SK-N-DZ (cell line): ENCODE results near the gene GTPBP6. TPM values are rescaled to one million over a fixed set of nuclear protein-coding genes. Genes with fewer than 3 reads are reported as not detected.
A peak's percentile ranks its signal among the peaks of the same experiment; 100 is the strongest.

Source experiments
- DNase-seq: peaks from one replicate; pipeline ENCODE4 v3.0.0-alpha.2; 2015; ENCODE audit warnings: low spot score
- polyA plus RNA-seq, 2 experiments: library from polyadenylated mRNA; depleted of rRNA; stranded (reverse); fragments of >200 nt; gene quantifications; 2 replicates each; pipeline ENCODE4 v1.2.3, GENCODE V29; 2014

The GTPBP6 gene
- polyA plus RNA-seq (2014; cell fraction: cytosol; rRNA removed): 32.5 and 41.2 TPM in 2 replicates
- 48.4 and 50.4 TPM in 2 replicates for polyA plus RNA-seq (2014; cell fraction: nucleus; rRNA removed)

- peak; percentile 97 for DNase-seq
Measured at GRCh38 chrX:318739-319578, at the start of gene GTPBP6. Gene GTPBP6 (minus strand): TSS chrX:318796. CDS start chrX:318787, 9 bp downstream.

GRCh38 chrX:367866-368265 lies 49.3 kb upstream of the GTPBP6 start:
- no peak for DNase-seq

GRCh38 chrX:367349-367748 lies 48.8 kb upstream of the GTPBP6 start:
- no peak for DNase-seq

GRCh38 chrX:363621-364375 lies 45.2 kb upstream of the GTPBP6 start:
- DNase-seq: no peak

GRCh38 chrX:362937-363620 lies 44.5 kb upstream of the GTPBP6 start:
- no peak for DNase-seq

GRCh38 chrX:362351-362750 lies 43.8 kb upstream of the GTPBP6 start:
- no peak for DNase-seq

GRCh38 chrX:361231-362145 lies 42.9 kb upstream of the GTPBP6 start:
- DNase-seq: no peak

GRCh38 chrX:360496-361150 lies 42.0 kb upstream of the GTPBP6 start:
- DNase-seq: no peak

GRCh38 chrX:358651-359143 lies 40.1 kb upstream of the GTPBP6 start:
- DNase-seq: no peak

GRCh38 chrX:357693-358471 lies 39.3 kb upstream of the GTPBP6 start:
- no peak for DNase-seq

GRCh38 chrX:357035-357692 lies 38.6 kb upstream of the GTPBP6 start:
- DNase-seq: no peak

GRCh38 chrX:356385-357034 lies 37.9 kb upstream of the GTPBP6 start:
- no peak for DNase-seq

- DNase-seq: no peak
Measured at GRCh38 chrX:355329-356050, 36.9 kb upstream of the GTPBP6 start.

- DNase-seq: no peak
Measured at GRCh38 chrX:353566-354535, 35.3 kb upstream of the GTPBP6 start.

- DNase-seq: no peak
Measured at GRCh38 chrX:352582-353314, 34.2 kb upstream of the GTPBP6 start.

- no peak for DNase-seq
Measured at GRCh38 chrX:352181-352580, 33.6 kb upstream of the GTPBP6 start.
